ENCODE measurements around the gene MYO5B. TPM values are rescaled to one million over a fixed set of nuclear protein-coding genes. Genes with fewer than 3 reads are reported as not detected.

The MYO5B gene
- total and polyA plus RNA-seq, 2 of the 4 experiments (the other 2 are of a cell fraction) = 0.24 to 0.54 TPM

DNA sequence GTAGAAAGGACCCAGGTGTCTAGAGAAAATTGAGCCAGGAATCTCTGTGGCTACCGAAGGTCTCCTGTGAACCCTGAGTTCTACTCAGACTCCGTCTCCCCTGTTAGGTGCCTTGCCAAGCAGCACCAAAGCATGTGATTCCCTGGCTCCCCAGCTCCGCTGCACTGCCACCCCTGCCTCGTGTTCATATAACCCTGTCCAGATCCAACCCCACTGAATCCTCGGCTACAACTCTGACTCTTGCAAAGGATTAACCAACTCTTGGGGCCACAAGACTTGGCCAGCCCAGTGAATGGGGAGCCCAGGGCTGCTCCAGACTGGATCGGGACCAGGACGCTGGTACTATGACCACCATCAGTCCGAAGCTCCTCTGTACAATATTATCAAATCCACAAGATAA lies 344.3 kb downstream of the MYO5B start:
- H3K79me1 ChIP-seq (ENCODE audit: low read depth in 1 of 2, low read length in 2 of 2) = no peaks in the 10 kb centered on the region
- BruUV-seq (replicated peaks) = no TSS peak
- H2BK20ac ChIP-seq (ENCODE audit: low read depth, low read length) = no peak overlapping the region; the same call in 1 of the 2 replicates
- H3K56ac ChIP-seq (ENCODE audit: extremely low read depth, insufficient read depth, low read length) = no peak overlapping the region
- H2AFZ ChIP-seq (replicated peaks; ENCODE audit: low read length, poor library complexity) = no peak overlapping the region
- H3K4me1 ChIP-seq (ENCODE audit: control insufficient read depth, insufficient read depth, low read length) = peaks cover 7% of the 10 kb centered on the region
- in situ Hi-C loops (cut with MboI; ENCODE audit: low sequenced_read_pairs) = no loop called here
- H3K9me3 ChIP-seq (ENCODE audit: control insufficient read depth, insufficient read depth, low read length) = no peaks in the 10 kb centered on the region
- H3K9me1 ChIP-seq (ENCODE audit: insufficient read depth, low read length) = peaks cover 11% of the 10 kb centered on the region; the same call in 1 of the 2 replicates
- H3K18ac ChIP-seq (ENCODE audit: low read depth, low read length) = no peak overlapping the region
- no peaks in the 10 kb centered on the region for H4K20me1 ChIP-seq (ENCODE audit: insufficient read depth, low read length)
- peaks cover 5% of the 10 kb centered on the region; the same call in 1 of the 2 replicates for H3K27me3 ChIP-seq (ENCODE audit: control insufficient read depth, insufficient read depth, low read length)
- no peak overlapping the region for H2AK5ac ChIP-seq (ENCODE audit: low read depth, low read length)
- no peak for TF ChIP-seq ELK1 (IDR thresholded peaks at IDR 0.05; ENCODE audit: borderline replicate concordance, low read depth, low read length)
- no peak for TF ChIP-seq USF2 (IDR thresholded peaks at IDR 0.05; ENCODE audit: low read depth, low read length)
- no peak for TF ChIP-seq MXI1 (IDR thresholded peaks at IDR 0.05; ENCODE audit: borderline replicate concordance, low read depth, low read length)
- no peak for TF ChIP-seq FOS (IDR thresholded peaks at IDR 0.05; ENCODE audit: low read depth, low read length)
- TF ChIP-seq CEBPB (IDR thresholded peaks at IDR 0.05; ENCODE audit: low read depth, low read length) = no peak
- no peak for TF ChIP-seq CHD1 (IDR thresholded peaks at IDR 0.05; ENCODE audit: low read depth, low read length)
- H3K36me3 ChIP-seq (ENCODE audit: control insufficient read depth, insufficient read depth, low read length) = no peaks in the 10 kb centered on the region
- no peak overlapping the region for H4K91ac ChIP-seq (ENCODE audit: insufficient read depth, low read depth, low read length)
- DNase-seq (no peak), ATAC-seq (ENCODE audit: low read depth) (no peak)
- 0 out of 3 replicates have a peak overlapping the region, but pooled peaks have one; percentile 15 for H2BK15ac ChIP-seq (ENCODE audit: low read depth, low read length)
- H2AK9ac ChIP-seq (replicated peaks; ENCODE audit: low read depth, low read length, poor library complexity) = no peak overlapping the region
- CTCF ChIA-PET = no interaction called here
- 80% methylated on average over 1 of the region's 8 CpGs; no CpG with 5 or more reads in 1 of the 2 experiments for WGBS, 2 experiments (ENCODE audit: extremely low coverage in 2 of 2, insufficient read length in 1 of 2)
- intact Hi-C loops (cut with micrococcal nuclease) = no loop called here
- no peak overlapping the region; the same call in 1 of the 2 replicates for H3K4ac ChIP-seq (ENCODE audit: low read depth, low read length)
- no peak overlapping the region for H4K5ac ChIP-seq (ENCODE audit: low read depth, low read length)
- dilution Hi-C loops (cut with HindIII; ENCODE audit: low sequenced_read_pairs, unreplicated experiment) = no loop called here
- H2BK5ac ChIP-seq (ENCODE audit: low read depth, low read length, poor library complexity, severe bottlenecking) = no peak overlapping the region
- no peak overlapping the region for H3K4me2 ChIP-seq (ENCODE audit: low read depth, low read length)
- no peak overlapping the region for H3K4me3 ChIP-seq (ENCODE audit: insufficient read depth, low read depth, low read length)
- no peak overlapping the region for H3K14ac ChIP-seq (replicated peaks; ENCODE audit: low read depth, low read length)
- no peak overlapping the region for H2BK120ac ChIP-seq (ENCODE audit: low read depth, low read length)
- no peak overlapping the region for H4K8ac ChIP-seq (ENCODE audit: low read depth in 2 of 2, low read length in 2 of 2)
- POLR2A ChIA-PET (ENCODE audit: unreplicated experiment) = no interaction called here
- no peak overlapping the region for H3K27ac ChIP-seq (ENCODE audit: insufficient read depth, low read length)
- H3K9ac ChIP-seq (ENCODE audit: low read depth, low read length) = no peak overlapping the region
- H3K23ac ChIP-seq (ENCODE audit: low read depth, low read length) = no peak overlapping the region

Measured in IMR-90 (cell line).